SU-DHL-6 (cell line): ENCODE results near the gene VAV3.

Experiments
- EZH2phosphoT487 ChIP-seq: fragments of 200-600 bp; sonication (generic), shearing (Covaris generic); conservative IDR thresholded peaks from 2 replicates; pipeline ENCODE4 v1.6.1; 2018; ENCODE audit warnings: mild to moderate bottlenecking, antibody characterized with exemption, low read length, moderate library complexity, mixed read lengths
- TF ChIP-seq, protein P1 (sequence below): fragments of 200-600 bp; sonication (generic); IDR thresholded peaks from one replicate; pipeline ENCODE4 v1.5.1; 2017; ENCODE audit warnings: antibody characterized with exemption, mild to moderate bottlenecking, low read length, moderate library complexity; ENCODE audit not compliant: insufficient read depth, poor library complexity, severe bottlenecking

DNA sequence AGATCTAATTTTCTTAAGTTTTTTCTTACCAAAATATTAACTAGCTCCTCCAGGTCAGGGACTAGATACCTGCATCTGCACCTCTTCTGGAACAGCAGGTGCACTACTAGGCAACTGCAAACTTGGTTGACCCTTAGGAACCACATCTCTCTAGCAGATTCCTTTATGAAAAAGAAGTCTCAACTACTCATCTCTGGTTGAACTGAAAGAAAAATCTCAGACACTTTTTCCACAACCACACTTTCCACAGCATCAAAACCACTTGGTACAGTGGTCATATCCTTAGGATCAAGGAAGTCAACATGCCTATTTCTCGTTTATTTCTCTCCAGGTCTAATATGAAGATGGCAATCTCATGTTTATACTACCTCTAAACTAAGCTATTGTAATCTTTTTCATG lies 52.3 kb downstream of the VAV3 start:
- TF ChIP-seq, protein P1, sequence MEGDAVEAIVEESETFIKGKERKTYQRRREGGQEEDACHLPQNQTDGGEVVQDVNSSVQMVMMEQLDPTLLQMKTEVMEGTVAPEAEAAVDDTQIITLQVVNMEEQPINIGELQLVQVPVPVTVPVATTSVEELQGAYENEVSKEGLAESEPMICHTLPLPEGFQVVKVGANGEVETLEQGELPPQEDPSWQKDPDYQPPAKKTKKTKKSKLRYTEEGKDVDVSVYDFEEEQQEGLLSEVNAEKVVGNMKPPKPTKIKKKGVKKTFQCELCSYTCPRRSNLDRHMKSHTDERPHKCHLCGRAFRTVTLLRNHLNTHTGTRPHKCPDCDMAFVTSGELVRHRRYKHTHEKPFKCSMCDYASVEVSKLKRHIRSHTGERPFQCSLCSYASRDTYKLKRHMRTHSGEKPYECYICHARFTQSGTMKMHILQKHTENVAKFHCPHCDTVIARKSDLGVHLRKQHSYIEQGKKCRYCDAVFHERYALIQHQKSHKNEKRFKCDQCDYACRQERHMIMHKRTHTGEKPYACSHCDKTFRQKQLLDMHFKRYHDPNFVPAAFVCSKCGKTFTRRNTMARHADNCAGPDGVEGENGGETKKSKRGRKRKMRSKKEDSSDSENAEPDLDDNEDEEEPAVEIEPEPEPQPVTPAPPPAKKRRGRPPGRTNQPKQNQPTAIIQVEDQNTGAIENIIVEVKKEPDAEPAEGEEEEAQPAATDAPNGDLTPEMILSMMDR, result no peak
- TF ChIP-seq EZH2phosphoT487, result no peak
